SK-N-SH (cell line): ENCODE measurements around the gene PTPRK. TPM values are rescaled to one million over a fixed set of nuclear protein-coding genes. Genes with fewer than 3 reads are reported as not detected.

Source experiments
- CTCF ChIA-PET: fragments of 300-600, 350-600 bp; formaldehyde crosslinking; extraction: SDS; loops from one replicate; lab custom pipeline; 2021; lab: Yijun Ruan, JAX
- POLR2A ChIA-PET: fragments of 350-600 bp; sonication (Branson Sonifier 250); formaldehyde crosslinking; extraction: SDS; loops from one replicate; lab custom pipeline; 2020; ENCODE audit warnings: antibody characterized with exemption, inconsistent platforms; lab: Yijun Ruan, JAX
- DNase-seq: peaks from one replicate; pipeline ENCODE4 v3.0.0; 2012
- H2AFZ ChIP-seq: fragments of 200-600 bp; sonication (generic); 2 replicates; pipeline ENCODE4 v1.8.1; 2016; ENCODE audit warnings: antibody characterized with exemption, mild to moderate bottlenecking, low read depth
- H3F3A ChIP-seq: fragments of 200-600 bp; sonication (generic); replicated peaks from 2 replicates; pipeline ENCODE3; 2016; ENCODE audit warnings: antibody characterized with exemption, mild to moderate bottlenecking; ENCODE audit not compliant: insufficient read depth
- H3K27ac ChIP-seq, 2 experiments: fragments of 200-500 bp in 1 of 2; fragments of 200-600 bp in 1 of 2; sonication (Bioruptor generic) in 1 of 2; sonication (generic), shearing (Covaris generic) in 1 of 2; 2 replicates each; pipeline versions ENCODE4 v1.5.1 to v1.6.1; 2014 to 2016; ENCODE audit warnings: low read depth in 2 of 2, inconsistent platforms in 1 of 2, low read length in 1 of 2, mild to moderate bottlenecking in 1 of 2, mixed read lengths in 1 of 2
- H3K27me3 ChIP-seq: fragments of 200-600 bp; sonication (generic), shearing (Covaris generic); 2 replicates; pipeline ENCODE4 v1.6.1; 2016; ENCODE audit warnings: mixed run types; ENCODE audit not compliant: insufficient read depth
- H3K36me3 ChIP-seq, 2 experiments: fragments of 200-500 bp in 1 of 2; fragments of 200-600 bp in 1 of 2; sonication (Bioruptor generic) in 1 of 2; sonication (generic) in 1 of 2; replicated peaks in 1 of 2; 2 replicates each; pipeline versions ENCODE3 to v1.5.1; 2014 to 2016; ENCODE audit warnings: low read length in 1 of 2, mild to moderate bottlenecking in 1 of 2; ENCODE audit not compliant: insufficient read depth in 2 of 2, control insufficient read depth in 1 of 2
- H3K4me1 ChIP-seq, 2 experiments: fragments of 200-500 bp in 1 of 2; fragments of 200-600 bp in 1 of 2; sonication (Bioruptor generic) in 1 of 2; sonication (generic), shearing (Covaris generic) in 1 of 2; 2 replicates each; pipeline versions ENCODE4 v1.5.1 to v1.6.1; 2014 to 2016; ENCODE audit warnings: low read depth in 1 of 2, low read length in 1 of 2, mixed run types in 1 of 2; ENCODE audit not compliant: insufficient read depth in 2 of 2, control insufficient read depth in 1 of 2
- H3K4me2 ChIP-seq: fragments of 200-600 bp; sonication (generic), shearing (Covaris generic); 2 replicates; pipeline ENCODE4 v1.6.1; 2017; ENCODE audit warnings: mixed run types
- H3K4me3 ChIP-seq, 2 experiments: fragments of 200-500 bp in 1 of 2; fragments of 200-600 bp in 1 of 2; sonication (Bioruptor generic) in 1 of 2; sonication (generic), shearing (Covaris generic) in 1 of 2; 2 replicates each; pipeline versions ENCODE4 v1.5.1 to v1.8.1; 2014 to 2016; ENCODE audit warnings: low read depth in 2 of 2, inconsistent platforms in 1 of 2, low read length in 1 of 2, mild to moderate bottlenecking in 1 of 2, mixed read lengths in 1 of 2, moderate library complexity in 1 of 2
- H3K79me2 ChIP-seq: fragments of 200-600 bp; sonication (generic); 2 replicates; pipeline ENCODE4 v1.8.1; 2017; ENCODE audit warnings: mild to moderate bottlenecking; ENCODE audit not compliant: insufficient read depth
- H3K9ac ChIP-seq: fragments of 200-600 bp; sonication (generic); 2 replicates; pipeline ENCODE4 v1.6.1; 2017; ENCODE audit warnings: mixed run types
- H3K9me2 ChIP-seq: fragments of 200-600 bp; sonication (generic); 2 replicates; pipeline ENCODE4 v1.6.1; 2017; ENCODE audit warnings: mixed run types
- H3K9me3 ChIP-seq: fragments of 200-600 bp; sonication (generic); 2 replicates; pipeline ENCODE4 v1.6.1; 2017; ENCODE audit warnings: mixed run types, mild to moderate bottlenecking, moderate library complexity
- H4K20me1 ChIP-seq: fragments of 200-600 bp; sonication (generic); 2 replicates; pipeline ENCODE4 v1.6.1; 2017; ENCODE audit warnings: mild to moderate bottlenecking, mixed run types; ENCODE audit not compliant: insufficient read depth
- FOXJ3 ChIP-seq: sonication (generic); formaldehyde crosslinking; IDR thresholded peaks from 2 replicates; pipeline ENCODE4 v1.5.1; 2020; ENCODE audit warnings: mild to moderate bottlenecking, missing genetic modification reagents
- JUND ChIP-seq: IDR thresholded peaks from 2 replicates; pipeline ENCODE4 v1.4.0; 2012
- MEF2A ChIP-seq: IDR thresholded peaks from 2 replicates; pipeline ENCODE4 v1.4.0; 2012; ENCODE audit warnings: low read depth, borderline replicate concordance
- NFIC ChIP-seq: IDR thresholded peaks from 2 replicates; pipeline ENCODE4 v1.4.0; 2012; ENCODE audit warnings: borderline replicate concordance
- POLR2AphosphoS5 ChIP-seq: IDR thresholded peaks from 2 replicates; pipeline ENCODE4 v1.6.1; 2012; ENCODE audit warnings: low read depth, low read length
- RAD21 ChIP-seq: IDR thresholded peaks from 2 replicates; pipeline ENCODE4 v1.6.1; 2012; ENCODE audit warnings: mild to moderate bottlenecking, low read length
- SIN3A ChIP-seq: IDR thresholded peaks from 2 replicates; pipeline ENCODE4 v1.6.1; 2012; ENCODE audit warnings: low read depth, mild to moderate bottlenecking, low read length, moderate library complexity, borderline replicate concordance
- ZBTB33 ChIP-seq: IDR thresholded peaks from 2 replicates; pipeline ENCODE4 v1.4.0; 2012; ENCODE audit warnings: low read depth, borderline replicate concordance
- WGBS: methylation state at CpG from one replicate; pipeline ENCODE4 v1.1.6; 2017; ENCODE audit warnings: low lambda C conversion rate; 5-methylcytosine and 5-hydroxymethylcytosine counted together
- polyA plus RNA-seq, 3 experiments: library from polyadenylated mRNA; depleted of rRNA; stranded (reverse); fragments of >200 nt; gene quantifications; 2 replicates each; pipeline ENCODE4 v1.2.3, GENCODE V29; 2012
- TF ChIP-seq, protein P1 (sequence below): IDR thresholded peaks from 2 replicates; pipeline ENCODE4 v1.4.0; 2012; ENCODE audit warnings: low read depth, borderline replicate concordance
- TF ChIP-seq, protein P2 (sequence below): IDR thresholded peaks from 2 replicates; pipeline ENCODE4 v1.4.0; 2012; ENCODE audit warnings: low read depth
- TF ChIP-seq, protein P3 (sequence below): fragments of 200-600 bp; sonication (generic); IDR thresholded peaks from 2 replicates; pipeline ENCODE4 v1.6.1; 2017; ENCODE audit warnings: antibody characterized with exemption, mild to moderate bottlenecking, moderate library complexity

PTPRK gene
- polyA plus RNA-seq, 1 of the 3 experiments (the other 2 are of a cell fraction), result 9.5 TPM

GRCh38 chr6:128316258-128316929, 204.0 kb downstream of the PTPRK start:
- no peaks in the 10 kb centered on the region for H3K4me1 ChIP-seq
- H3K36me3 ChIP-seq, result peaks cover 0 to 8% of the 10 kb centered on the region in 2 experiments
- no peaks in the 10 kb centered on the region for H3K9me3 ChIP-seq
- TF ChIP-seq, protein P1, sequence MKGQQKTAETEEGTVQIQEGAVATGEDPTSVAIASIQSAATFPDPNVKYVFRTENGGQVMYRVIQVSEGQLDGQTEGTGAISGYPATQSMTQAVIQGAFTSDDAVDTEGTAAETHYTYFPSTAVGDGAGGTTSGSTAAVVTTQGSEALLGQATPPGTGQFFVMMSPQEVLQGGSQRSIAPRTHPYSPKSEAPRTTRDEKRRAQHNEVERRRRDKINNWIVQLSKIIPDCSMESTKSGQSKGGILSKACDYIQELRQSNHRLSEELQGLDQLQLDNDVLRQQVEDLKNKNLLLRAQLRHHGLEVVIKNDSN, result no peak
- TF ChIP-seq SIN3A (no peak), FOXJ3 (no peak), MEF2A (no peak), RAD21 (no peak), JUND (no peak), NFIC (no peak)
- TF ChIP-seq, protein P2, sequence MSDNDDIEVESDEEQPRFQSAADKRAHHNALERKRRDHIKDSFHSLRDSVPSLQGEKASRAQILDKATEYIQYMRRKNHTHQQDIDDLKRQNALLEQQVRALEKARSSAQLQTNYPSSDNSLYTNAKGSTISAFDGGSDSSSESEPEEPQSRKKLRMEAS, result no peak
- TF ChIP-seq, all 33 proteins: peak for 0
- H3F3A ChIP-seq, result no peaks in the 10 kb centered on the region
- POLR2A ChIA-PET, result no interaction called here
- CTCF ChIA-PET, result no interaction called here
- DNase-seq, result no peak
- H3K9ac ChIP-seq, result no peak overlapping the region
- no peaks in the 10 kb centered on the region for H3K9me2 ChIP-seq
- no peaks in the 10 kb centered on the region for H4K20me1 ChIP-seq
- no peak overlapping the region for H2AFZ ChIP-seq
- peaks cover 2% of the 10 kb centered on the region; the same call in 1 of the 2 replicates for H3K79me2 ChIP-seq
- no peak overlapping the region for H3K27ac ChIP-seq
- no peak overlapping the region for H3K4me2 ChIP-seq
- no peaks in the 10 kb centered on the region for H3K27me3 ChIP-seq
- H3K4me3 ChIP-seq, result no peak overlapping the region
- 95% methylated on average over 8 of the region's 8 CpGs for WGBS

DNA sequence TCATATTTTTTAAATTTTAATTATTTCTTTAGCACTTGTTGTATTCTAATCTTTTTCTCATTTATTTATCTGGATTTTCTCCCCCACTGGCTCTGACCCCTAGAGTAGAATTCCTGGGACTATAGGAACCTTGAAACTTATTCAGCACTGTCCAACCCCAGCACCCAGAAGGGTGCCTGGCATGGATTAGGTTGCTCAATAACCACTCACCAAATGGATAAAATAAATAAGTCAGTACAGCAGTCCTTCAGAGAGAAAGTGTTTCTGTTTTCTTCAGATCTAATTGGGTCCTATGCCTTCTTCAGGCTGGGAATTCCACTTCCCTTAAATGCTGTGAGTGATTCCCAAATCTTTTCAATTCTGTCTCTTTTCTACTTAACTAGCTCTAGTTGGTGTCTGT, 206.2 kb downstream of the PTPRK start:
- H3K9me2 ChIP-seq, result no peaks in the 10 kb centered on the region
- no peaks in the 10 kb centered on the region for H4K20me1 ChIP-seq
- no peaks in the 10 kb centered on the region for H3K27me3 ChIP-seq
- no peaks in the 10 kb centered on the region for H3K4me1 ChIP-seq
- H3K36me3 ChIP-seq, result peaks cover 0 to 3% of the 10 kb centered on the region in 2 experiments
- CTCF ChIA-PET, result no interaction called here
- no peak overlapping the region for H3K4me3 ChIP-seq
- DNase-seq, result no peak
- H3K9me3 ChIP-seq, result no peaks in the 10 kb centered on the region
- no peak overlapping the region for H3K27ac ChIP-seq
- H3F3A ChIP-seq, result peaks cover 3% of the 10 kb centered on the region
- TF ChIP-seq, protein P3, sequence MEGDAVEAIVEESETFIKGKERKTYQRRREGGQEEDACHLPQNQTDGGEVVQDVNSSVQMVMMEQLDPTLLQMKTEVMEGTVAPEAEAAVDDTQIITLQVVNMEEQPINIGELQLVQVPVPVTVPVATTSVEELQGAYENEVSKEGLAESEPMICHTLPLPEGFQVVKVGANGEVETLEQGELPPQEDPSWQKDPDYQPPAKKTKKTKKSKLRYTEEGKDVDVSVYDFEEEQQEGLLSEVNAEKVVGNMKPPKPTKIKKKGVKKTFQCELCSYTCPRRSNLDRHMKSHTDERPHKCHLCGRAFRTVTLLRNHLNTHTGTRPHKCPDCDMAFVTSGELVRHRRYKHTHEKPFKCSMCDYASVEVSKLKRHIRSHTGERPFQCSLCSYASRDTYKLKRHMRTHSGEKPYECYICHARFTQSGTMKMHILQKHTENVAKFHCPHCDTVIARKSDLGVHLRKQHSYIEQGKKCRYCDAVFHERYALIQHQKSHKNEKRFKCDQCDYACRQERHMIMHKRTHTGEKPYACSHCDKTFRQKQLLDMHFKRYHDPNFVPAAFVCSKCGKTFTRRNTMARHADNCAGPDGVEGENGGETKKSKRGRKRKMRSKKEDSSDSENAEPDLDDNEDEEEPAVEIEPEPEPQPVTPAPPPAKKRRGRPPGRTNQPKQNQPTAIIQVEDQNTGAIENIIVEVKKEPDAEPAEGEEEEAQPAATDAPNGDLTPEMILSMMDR, result no peak
- TF ChIP-seq POLR2AphosphoS5 (no peak), ZBTB33 (no peak)
- TF ChIP-seq, protein P1, result no peak
- H3K4me2 ChIP-seq, result no peak overlapping the region
- H3K79me2 ChIP-seq, result peaks cover 2% of the 10 kb centered on the region; the same call in 1 of the 2 replicates
- POLR2A ChIA-PET, result no interaction called here
- H2AFZ ChIP-seq, result no peak overlapping the region
- H3K9ac ChIP-seq, result no peak overlapping the region
